Vagina (tissue), 2 donors: ENCODE results near the gene KDM4C.

Experiments used
- CTCF ChIP-seq, 3 experiments: fragments of 450-650 bp in 2 of 3; fragments of 200-600 bp in 1 of 3; sonication (generic) in 1 of 3; IDR thresholded peaks; one replicate each; pipeline ENCODE4 v1.5.1; 2017 to 2019; ENCODE audit warnings: antibody characterized with exemption in 3 of 3, mild to moderate bottlenecking in 2 of 3, moderate library complexity in 2 of 3
- POLR2A ChIP-seq, 2 donors: fragments of 450-650 bp; IDR thresholded peaks; one replicate each; pipeline ENCODE4 v1.6.1; 2017; ENCODE audit warnings: antibody characterized with exemption in 2 of 2, mild to moderate bottlenecking in 2 of 2, moderate library complexity in 2 of 2

DNA sequence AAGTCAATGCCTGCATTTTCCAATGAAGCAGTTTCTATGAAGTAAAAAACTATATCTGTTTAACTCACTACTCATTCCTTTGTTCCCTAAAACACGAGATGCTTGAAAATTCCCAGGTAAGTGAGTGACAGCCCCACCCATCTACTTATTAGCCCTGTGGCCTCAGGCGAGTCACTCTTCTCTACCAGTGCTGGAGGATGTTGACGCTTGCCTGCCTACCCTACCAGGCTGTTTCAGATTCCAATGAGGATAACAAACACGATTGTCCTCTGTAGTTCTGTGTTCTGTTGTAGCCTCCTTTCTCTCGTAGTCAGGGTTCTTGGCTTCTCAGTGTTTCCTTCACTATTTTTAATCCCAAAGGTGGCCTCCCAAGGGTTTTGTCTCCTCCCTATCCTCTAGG lies 388.8 kb downstream of the KDM4C start:
- TF ChIP-seq CTCF (IDR thresholded peaks at IDR 0.05), result no peak
- no peak for TF ChIP-seq POLR2A (IDR thresholded peaks at IDR 0.05)
